Activated CD4-positive, alpha-beta T cell treated with anti-CD3 and anti-CD28 coated beads, Interleukin-2, Interleukin-6, amounts not matched to agents 100 ng/mL and 50 ng/mL, durations not matched to agents 16 hours and 8 hours (primary cell): Measurements from ENCODE around the gene TNXB.
"Not testable (repeated sequence)": the region's sequence is repeated elsewhere in the genome, so short reads cannot be mapped to it uniquely, and the experiment has no call there.

Experiments used
- DNase-seq: peaks from one replicate; pipeline ENCODE4 v3.0.0-alpha.2; 2020

Gene TNXB

GRCh38 chr6:32035283-32036013 is 73.7 kb downstream of the TNXB start:
- not testable (repeated sequence) for DNase-seq

- not testable (repeated sequence) for DNase-seq
Measured at GRCh38 chr6:32029553-32029952, 79.6 kb downstream of the TNXB start.

DNA sequence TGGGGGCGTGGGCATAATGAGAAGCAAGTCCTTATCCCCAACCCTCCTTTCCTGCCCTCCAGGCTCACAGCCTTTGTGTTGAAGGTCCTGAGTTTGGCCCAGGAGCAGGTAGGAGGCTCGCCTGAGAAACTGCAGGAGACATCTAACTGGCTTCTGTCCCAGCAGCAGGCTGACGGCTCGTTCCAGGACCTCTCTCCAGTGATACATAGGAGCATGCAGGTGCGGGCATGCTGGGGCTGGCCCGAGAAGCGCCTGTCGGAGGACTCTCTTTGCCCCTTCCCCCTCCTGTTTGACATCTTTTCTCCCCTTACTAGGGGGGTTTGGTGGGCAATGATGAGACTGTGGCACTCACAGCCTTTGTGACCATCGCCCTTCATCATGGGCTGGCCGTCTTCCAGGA is 80.5 kb downstream of the TNXB start:
- DNase-seq = not testable (repeated sequence)

- not testable (repeated sequence) for DNase-seq
Measured at GRCh38 chr6:32022100-32022499, 87.0 kb downstream of the TNXB start.

GRCh38 chr6:32014547-32014946 is 94.6 kb downstream of the TNXB start, which contains the start of gene C4B:
TSS of gene C4B (plus strand) at chr6:32014795. CDS start at chr6:32014846, 51 bp downstream.
- DNase-seq = not testable (repeated sequence)

DNA sequence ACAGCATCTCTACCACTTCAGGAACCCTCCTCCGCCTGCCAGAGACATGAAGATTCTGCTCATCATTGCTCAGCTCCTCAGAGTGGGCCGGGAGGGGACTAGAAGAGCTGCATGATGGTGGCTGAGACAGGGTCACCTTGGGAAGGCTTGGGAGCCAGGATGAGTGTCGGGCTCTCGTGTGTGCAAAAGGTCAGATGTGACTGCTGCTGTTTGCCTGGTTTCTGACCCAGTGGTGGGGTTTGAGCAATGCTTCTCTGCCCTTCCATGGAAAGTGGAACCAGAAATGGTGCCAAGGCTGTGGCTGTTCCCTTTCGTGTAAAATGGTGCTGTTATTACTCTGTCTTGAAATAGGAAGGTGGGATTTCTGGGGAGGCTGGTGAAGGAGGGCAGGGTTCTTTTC is 95.4 kb downstream of the TNXB start:
- DNase-seq = not testable (repeated sequence)

GRCh38 chr6:32012941-32013617 is 96.1 kb downstream of the TNXB start:
- not testable (repeated sequence) for DNase-seq

GRCh38 chr6:32010856-32011530 is 98.1 kb downstream of the TNXB start:
- DNase-seq = not testable (repeated sequence)

DNA sequence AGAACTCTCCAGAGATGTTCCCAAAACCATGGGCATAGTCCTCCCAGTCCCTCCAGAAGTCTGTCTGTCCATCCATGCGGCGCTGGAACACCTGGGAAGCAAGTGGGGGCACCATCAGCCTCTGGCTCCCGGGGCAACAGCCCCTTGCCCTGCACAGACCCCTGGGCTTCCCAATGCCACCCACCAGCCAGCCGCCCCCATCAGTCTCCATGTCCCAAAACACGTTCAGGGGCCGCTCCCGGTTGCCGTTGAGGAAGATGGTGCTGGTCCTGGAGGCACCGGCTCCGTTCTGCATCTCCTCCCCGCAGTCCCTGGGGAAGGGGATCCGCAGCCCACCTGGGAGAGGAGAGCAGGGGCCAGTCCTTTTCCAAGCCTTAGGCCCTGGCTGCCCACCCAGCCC is 99.6 kb downstream of the TNXB start:
- DNase-seq = not testable (repeated sequence)

DNA sequence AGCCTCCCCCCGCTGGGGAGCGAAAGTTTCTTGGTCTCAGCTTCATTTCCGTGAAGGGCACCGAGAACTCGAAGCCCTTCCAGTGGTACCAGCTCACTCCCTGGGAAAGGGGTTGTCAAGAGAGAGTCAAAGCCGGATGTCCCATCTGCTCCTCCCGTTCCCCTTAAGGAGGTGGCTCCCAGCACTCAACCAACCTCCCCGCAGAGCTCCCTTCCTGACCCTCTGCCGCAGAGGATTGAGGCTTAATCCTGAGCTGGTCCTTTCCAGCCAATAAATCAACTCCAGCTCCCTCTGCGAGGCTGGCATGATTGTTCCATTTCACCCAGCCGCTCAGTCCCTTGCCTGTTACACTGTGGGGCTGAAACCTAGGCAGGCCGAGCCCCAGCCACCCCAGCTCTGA is 100.5 kb downstream of the TNXB start:
- not testable (repeated sequence) for DNase-seq

- not testable (repeated sequence) for DNase-seq
Measured at GRCh38 chr6:32008037-32008436, 101.1 kb downstream of the TNXB start.

- DNase-seq = not testable (repeated sequence)
Measured at GRCh38 chr6:32007086-32007485, 102.1 kb downstream of the TNXB start.

- DNase-seq = not testable (repeated sequence)
Measured at GRCh38 chr6:32005991-32006529, 103.1 kb downstream of the TNXB start.

GRCh38 chr6:32005538-32005880 is 103.6 kb downstream of the TNXB start:
- not testable (repeated sequence) for DNase-seq

- not testable (repeated sequence) for DNase-seq
Measured at GRCh38 chr6:32004864-32005537, 104.1 kb downstream of the TNXB start.

- not testable (repeated sequence) for DNase-seq
Measured at GRCh38 chr6:32004393-32004792, 104.7 kb downstream of the TNXB start.

DNA sequence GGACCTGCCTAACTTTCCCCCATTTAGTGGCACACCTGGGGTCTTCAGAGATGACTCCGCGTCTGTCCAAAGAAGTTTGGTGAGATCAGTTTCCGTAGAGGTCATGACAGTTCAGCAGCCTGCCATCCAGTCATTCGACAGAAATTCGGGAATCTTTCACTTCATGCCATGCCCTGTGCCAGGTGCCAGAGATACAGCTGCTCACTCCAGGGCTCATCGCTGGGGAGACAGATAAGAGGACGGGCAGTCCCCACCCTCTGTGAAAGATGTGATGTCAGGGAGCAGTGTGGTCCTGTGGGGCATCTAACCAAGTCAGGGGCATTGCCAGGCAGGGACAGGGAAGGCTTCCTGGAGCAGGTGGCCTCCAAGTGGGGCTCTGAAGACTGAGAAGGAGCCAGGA is 105.8 kb downstream of the TNXB start:
- not testable (repeated sequence) for DNase-seq

DNA sequence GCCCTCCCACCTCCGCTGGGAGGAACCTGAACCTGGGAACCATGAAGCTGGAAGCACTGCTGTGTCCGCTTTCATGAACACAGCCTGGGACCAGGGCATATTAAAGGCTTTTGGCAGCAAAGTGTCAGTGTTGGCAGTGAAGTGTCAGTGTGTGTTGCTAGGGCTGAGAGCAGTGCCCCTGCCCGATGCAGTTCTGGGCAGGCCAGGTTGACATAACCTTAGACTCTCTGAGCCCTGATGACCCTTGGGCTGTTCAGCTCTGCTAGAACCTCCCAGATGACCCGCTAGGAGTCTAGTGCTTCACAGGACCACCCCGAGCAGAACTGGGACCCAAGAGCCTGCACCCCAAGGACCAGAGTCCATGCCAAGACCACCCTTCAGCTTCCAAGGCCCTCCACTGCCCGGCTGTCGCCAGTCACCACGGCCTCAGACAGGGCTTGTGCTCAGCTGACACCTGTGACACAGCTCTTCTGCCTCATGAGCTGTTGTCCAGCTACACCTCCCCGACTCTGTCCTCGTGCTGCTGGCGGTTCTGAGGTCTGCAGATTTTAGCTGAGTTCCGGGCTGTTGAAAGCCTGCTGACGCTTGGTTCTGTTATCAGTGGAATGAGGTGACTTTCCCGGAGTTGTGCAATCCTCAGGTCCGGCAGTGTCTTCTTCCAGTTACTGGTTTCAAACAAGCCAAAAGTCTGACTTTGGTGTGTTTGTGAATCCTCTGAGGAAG is 106.4 kb downstream of the TNXB start:
- DNase-seq = not testable (repeated sequence)

- not testable (repeated sequence) for DNase-seq
Measured at GRCh38 chr6:31996385-31996784, 112.8 kb downstream of the TNXB start.

- DNase-seq = not testable (repeated sequence)
Measured at GRCh38 chr6:31994421-31994820, 114.7 kb downstream of the TNXB start.
